Hematopoietic multipotent progenitor cell (in vitro differentiated cells): ENCODE data around the gene SMIM1. TPM values are rescaled to one million over a fixed set of nuclear protein-coding genes. Genes with fewer than 3 reads are reported as not detected.
A peak's percentile ranks its signal among the peaks of the same experiment; 100 is the strongest.
"Not testable (repeated sequence)": the region's sequence is repeated elsewhere in the genome, so short reads cannot be mapped to it uniquely, and the experiment has no call there.

Source experiments
- DNase-seq, 3 donors: peaks; one replicate each; pipeline ENCODE4 v3.0.0-alpha.2; 2011 to 2015; ENCODE audit warnings: low read depth in 2 of 3, low spot score in 2 of 3
- total RNA-seq: library from RNA; depleted of rRNA; stranded (reverse); fragments of >200 nt; gene quantifications from one replicate; pipeline ENCODE4 v1.2.3, GENCODE V29; 2012

Gene SMIM1
- total RNA-seq, 1 donor = 15.6 TPM

DNA sequence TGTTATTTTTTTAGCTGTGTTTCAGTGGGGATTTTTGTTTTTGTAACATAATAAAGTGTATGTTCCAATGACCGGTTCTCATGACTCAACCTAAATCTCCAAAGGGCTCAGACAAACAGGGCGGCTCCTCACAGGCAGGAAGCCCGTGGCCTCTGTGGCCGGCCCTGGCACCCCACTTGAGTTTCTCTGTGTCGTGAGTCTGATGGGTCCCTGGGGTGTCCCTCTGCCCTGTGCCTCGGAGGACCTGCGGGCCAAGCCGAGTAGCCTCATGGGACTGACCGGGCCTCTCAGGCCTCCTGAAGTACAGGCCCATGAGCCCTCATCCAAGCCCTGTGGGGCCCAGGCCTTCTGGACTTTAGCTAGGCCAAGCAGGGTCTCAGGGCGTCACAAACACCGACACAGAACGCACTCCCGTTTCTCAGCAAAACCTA lies 36.4 kb upstream of the SMIM1 start:
- DNase-seq = no peak

- DNase-seq = no peak
These were observed 35.8 kb upstream of the SMIM1 start for GRCh38 chr1:3736708-3737107.

- no peak for DNase-seq
These were observed 33.6 kb upstream of the SMIM1 start for GRCh38 chr1:3738943-3739342.

- DNase-seq = no peak
These were observed 32.5 kb upstream of the SMIM1 start for GRCh38 chr1:3740042-3740441.

DNA sequence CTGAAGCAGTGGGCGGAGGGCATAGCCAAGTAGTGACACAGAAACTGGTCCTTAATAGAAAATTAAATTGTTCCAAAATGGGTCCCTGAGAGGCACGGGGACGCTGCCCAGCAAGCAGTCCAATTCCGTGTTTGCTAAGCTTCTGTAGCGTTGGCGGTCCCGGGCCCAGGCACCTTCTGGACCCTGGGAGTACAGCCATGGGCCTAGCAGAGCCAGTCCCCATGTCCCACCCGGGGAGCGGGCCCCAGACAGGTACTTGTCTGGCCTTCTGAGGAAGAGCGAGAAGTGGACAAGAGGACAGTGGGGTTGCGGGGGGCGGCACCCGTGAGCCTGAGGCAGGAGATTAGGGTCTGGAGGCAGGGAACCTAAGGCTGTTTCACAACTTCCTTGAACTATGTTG lies 31.8 kb upstream of the SMIM1 start:
- no peak for DNase-seq

GRCh38 chr1:3741566-3742438 lies 30.7 kb upstream of the SMIM1 start:
- no peak for DNase-seq

DNA sequence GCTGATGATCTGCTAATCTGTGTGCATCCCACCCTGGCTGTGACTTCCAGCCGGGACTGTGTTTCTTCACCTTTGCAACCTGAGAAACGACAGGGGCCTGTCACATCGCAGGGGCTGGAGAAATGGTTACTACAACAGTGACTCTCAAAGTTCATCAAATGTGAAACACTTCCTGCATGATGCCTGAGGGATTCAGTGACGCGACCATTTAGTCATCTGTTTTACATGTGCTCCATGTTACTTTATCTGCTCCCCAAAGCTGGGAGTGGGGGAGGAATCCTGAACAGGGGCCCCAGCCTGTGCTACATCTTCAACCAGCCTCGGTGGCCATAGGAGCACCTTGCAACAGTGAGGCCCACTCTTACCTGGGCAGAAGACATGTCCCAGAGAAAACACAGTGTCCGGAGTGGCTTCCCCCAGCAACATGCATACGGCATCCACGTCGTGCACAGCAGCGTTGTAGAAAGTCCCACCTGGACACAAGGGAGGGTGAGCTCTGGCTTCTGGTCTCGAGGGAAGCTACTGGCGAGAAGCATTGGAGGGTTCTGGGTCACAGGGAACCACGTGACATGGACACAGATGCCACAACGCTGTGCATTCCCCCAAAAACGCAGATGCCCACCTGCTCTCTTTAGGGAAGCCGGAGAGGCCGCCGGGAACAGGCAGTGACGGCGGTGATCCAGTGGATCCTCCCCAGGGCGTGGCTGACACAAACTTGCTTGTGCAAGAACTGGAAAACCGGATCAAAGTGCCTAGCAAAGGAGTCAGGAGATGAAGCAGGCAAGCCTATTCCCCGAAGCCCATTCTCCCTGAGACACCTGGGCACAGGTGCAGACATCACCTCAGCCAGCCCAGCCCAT lies 29.9 kb upstream of the SMIM1 start:
- DNase-seq = no peak

GRCh38 chr1:3743421-3743820 lies 29.1 kb upstream of the SMIM1 start:
- DNase-seq = no peak

DNA sequence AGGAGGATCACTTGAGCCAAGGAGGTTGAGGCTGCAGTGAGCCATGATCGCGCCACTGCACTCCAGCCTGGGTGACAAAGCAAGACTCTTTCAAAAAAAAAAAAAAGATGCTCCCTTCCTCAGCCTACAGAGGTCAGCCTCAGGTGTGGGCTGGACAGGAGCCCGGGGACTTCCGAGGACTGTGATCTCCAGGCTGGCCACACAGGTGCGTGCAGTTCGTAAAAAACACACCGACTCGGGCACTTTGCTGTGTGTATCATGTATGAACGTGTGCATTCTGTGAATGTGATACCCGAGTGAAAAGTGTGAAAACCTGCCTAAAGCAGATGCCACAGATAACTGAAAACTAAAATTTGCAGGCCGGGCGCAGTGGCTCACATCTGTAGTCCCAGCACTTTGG lies 28.7 kb upstream of the SMIM1 start:
- no peak for DNase-seq

- DNase-seq = no peak
These were observed 27.9 kb upstream of the SMIM1 start for GRCh38 chr1:3744646-3745045.

GRCh38 chr1:3745071-3745470 lies 27.5 kb upstream of the SMIM1 start:
- DNase-seq = no peak

GRCh38 chr1:3745590-3746381 lies 26.8 kb upstream of the SMIM1 start:
- no peak for DNase-seq

DNA sequence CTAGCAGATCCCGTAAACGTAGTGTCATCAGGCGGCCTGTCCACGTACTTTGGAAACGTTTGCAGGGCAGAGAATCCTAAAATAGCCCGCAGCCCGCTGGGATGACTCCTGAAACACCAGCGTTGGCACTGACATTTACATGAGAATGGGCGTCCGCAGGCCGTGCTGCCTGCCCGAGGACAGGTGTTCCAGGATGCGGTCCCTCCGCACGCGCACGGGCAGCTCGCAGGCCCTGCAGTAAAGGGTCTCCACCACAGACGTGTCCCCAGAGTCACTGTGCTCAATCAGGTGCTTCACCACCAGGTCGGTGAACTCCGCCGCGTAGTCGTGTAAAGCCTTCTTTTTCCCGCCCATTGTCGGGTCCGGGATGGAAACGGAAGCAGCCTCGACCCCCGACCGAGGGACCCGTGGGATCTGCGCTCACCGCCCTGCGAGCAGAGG lies 26.1 kb upstream of the SMIM1 start:
- no peak for DNase-seq

- peak; percentile 61 to 87 (median 82) for DNase-seq
These were observed 25.6 kb upstream of the SMIM1 start for GRCh38 chr1:3746830-3747521.

- no peak for DNase-seq
These were observed 25.1 kb upstream of the SMIM1 start for GRCh38 chr1:3747522-3747848.

DNA sequence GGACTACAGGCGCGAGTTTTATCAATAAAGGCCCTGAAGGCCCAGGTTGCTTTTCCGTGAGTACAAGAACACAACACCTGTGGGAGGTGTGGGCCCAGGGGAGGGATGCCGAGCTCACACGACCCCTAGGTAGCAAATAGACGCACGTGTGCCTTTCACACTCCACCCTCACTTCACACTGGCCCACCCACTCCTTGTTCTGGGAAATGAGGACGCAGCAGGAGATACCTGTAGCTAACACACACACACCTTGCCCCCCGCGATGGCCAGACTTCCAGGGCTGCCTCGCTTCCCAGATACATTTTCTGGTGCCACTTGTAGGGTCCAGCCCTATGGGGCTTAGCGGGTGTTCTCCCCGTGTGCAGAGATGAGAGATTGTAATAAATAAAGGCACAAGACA lies 24.6 kb upstream of the SMIM1 start:
- no peak for DNase-seq

DNA sequence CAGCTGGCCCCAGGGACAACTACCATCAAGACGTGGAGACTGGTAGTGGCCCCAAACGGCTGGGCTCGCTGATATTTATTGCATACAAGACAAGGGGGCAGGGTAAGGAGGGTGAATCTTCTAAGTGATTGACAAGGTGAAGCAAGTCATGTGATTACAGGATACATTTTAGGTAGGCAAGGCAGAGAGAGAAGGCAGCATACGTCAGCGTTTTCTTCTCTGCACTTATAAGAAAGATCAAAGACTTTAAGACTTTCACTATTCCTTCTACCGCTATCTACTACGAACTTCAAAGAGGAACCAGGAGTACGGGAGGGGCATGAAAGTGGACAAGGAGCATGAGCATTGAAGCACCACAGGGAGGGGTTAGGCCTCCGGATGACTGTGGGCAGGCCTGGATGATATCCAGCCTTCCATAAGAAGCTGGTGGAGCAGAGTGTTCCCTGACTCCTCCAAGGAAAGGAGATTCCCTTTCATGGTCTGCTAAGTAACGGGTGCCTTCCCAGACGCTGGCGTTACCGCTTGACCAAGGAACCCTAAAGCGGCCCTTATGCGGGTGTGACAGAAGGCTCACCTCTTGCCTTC lies 24.1 kb upstream of the SMIM1 start:
- not testable (repeated sequence) for DNase-seq

- no peak for DNase-seq
These were observed 23.0 kb upstream of the SMIM1 start for GRCh38 chr1:3749512-3749911.

GRCh38 chr1:3750741-3751140 lies 21.8 kb upstream of the SMIM1 start:
- DNase-seq = no peak

DNA sequence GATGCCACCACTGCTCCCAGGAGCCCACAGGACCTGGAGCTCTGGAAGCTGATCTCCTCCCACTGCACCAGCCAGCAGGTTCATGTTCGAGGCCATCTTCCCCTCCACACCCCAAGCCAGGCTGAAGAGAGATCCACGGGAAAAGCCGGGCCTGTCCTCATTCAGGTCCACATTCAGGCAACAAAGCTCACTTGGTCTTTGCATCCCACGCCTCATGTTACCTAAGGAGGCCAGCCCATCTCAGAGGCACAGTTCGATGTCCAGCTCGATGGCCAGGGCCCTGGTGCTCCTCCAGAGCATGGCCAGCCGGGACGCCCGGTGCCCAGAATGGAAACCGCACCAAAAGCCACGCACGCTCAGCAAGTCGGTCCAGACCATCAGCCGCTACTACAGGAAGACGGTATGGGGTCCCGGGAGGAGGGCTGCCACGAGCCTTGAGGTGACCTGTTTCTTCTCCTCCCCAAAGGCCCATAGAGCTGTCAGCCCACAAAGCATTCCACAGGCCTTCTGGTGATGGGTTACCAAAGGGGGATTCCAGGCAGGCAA lies 20.1 kb upstream of the SMIM1 start, which contains the start of gene CCDC27:
Gene CCDC27, plus strand, starts transcription at position 51 of the 546 bp plus-strand sequence. Its CDS starts 32 bp downstream, at position 83.
- no peak for DNase-seq
